ENCODE data around the gene LTN1. TPM values are rescaled to one million over a fixed set of nuclear protein-coding genes. Genes with fewer than 3 reads are reported as not detected.

The LTN1 gene
- total RNA-seq, 1 experiment from 2014 or later, result 23.9 TPM

GRCh38 chr21:28944296-28944695, 48.4 kb downstream of the LTN1 start:
- Mint-ChIP-seq H3K9me3 (no peaks in the 10 kb centered on the region), H3K27ac (no peak overlapping the region)
- H3K79me2 ChIP-seq (ENCODE audit: insufficient read depth, low read length), result no peaks in the 10 kb centered on the region

More at GRCh38 chr21:28944296-28944695, 48.4 kb downstream of the LTN1 start:
- Histone ChIP-seq H4K8ac (replicated peaks; ENCODE audit: insufficient read length, low read depth, low read length) (no peak overlapping the region), H2BK12ac (ENCODE audit: insufficient read length, low read depth, low read length) (no peak overlapping the region), H2AK5ac (ENCODE audit: insufficient read length, low read length) (no peak overlapping the region), H3K56ac (ENCODE audit: insufficient read length, low read depth, low read length) (no peak overlapping the region), H3K23me2 (ENCODE audit: insufficient read length, low read depth, low read length, poor library complexity, severe bottlenecking) (no peaks in the 10 kb centered on the region), H2BK15ac (ENCODE audit: low read depth, low read length) (no peak overlapping the region), H3K9me3 (ENCODE audit: control insufficient read depth, low read depth, low read length) (no peaks in the 10 kb centered on the region), H3K4me1 (ENCODE audit: insufficient read depth, low read length) (no peaks in the 10 kb centered on the region), H3K4me2 (ENCODE audit: insufficient read depth, insufficient read length, low read length) (no peak overlapping the region), H3K4ac (ENCODE audit: low read depth, low read length) (no peak overlapping the region), H3K27ac (ENCODE audit: insufficient read length, low read depth, low read length) (no peak overlapping the region), H3T11ph (ENCODE audit: low read length) (no peak overlapping the region), H2BK20ac (ENCODE audit: low read depth, low read length, poor library complexity, severe bottlenecking) (no peak overlapping the region), H4K20me1 (ENCODE audit: control insufficient read depth, insufficient read depth, insufficient read length) (no peaks in the 10 kb centered on the region), H4K91ac (ENCODE audit: insufficient read length, low read depth, low read length) (no peak overlapping the region), H3K14ac (ENCODE audit: insufficient read depth, low read length) (no peak overlapping the region), H2BK5ac (ENCODE audit: insufficient read length, low read length) (no peak overlapping the region), H4K5ac (ENCODE audit: insufficient read length, low read depth, low read length) (no peak overlapping the region), H2BK120ac (ENCODE audit: low read depth, low read length, poor library complexity, severe bottlenecking) (no peak overlapping the region), H3K23ac (ENCODE audit: insufficient read length, low read depth, low read length) (no peak overlapping the region), H3K18ac (ENCODE audit: insufficient read length, low read depth, low read length) (no peak overlapping the region), H3K27me3 (ENCODE audit: insufficient read depth, low read length) (no peaks in the 10 kb centered on the region), H3K79me1 (ENCODE audit: insufficient read depth, low read depth, low read length, poor library complexity, severe bottlenecking) (no peaks in the 10 kb centered on the region), H3K9ac (ENCODE audit: extremely low read depth, insufficient read length, low read length) (no peak overlapping the region), H2AFZ (ENCODE audit: low read length) (no peak overlapping the region)
- no peak for DNase-seq
- TF ChIP-seq CTCF (conservative IDR thresholded peaks at IDR 0.05), result no peak
- Mint-ChIP-seq H3K4me1 (no peaks in the 10 kb centered on the region), H3K27me3 (ENCODE audit: low read depth) (no peaks in the 10 kb centered on the region), H3K4me3 (no peak overlapping the region), H3K36me3 (ENCODE audit: insufficient read depth in 1 of 3, low read depth in 3 of 3) (peaks cover 0 to 29% (median 10%) of the 10 kb centered on the region in 3 experiments; a peak in 3 of 7 replicates)

All from H9 (cell line).